GM12878 (cell line): ENCODE data around the gene CAPN10.

ENCODE experiments used
- CTCF ChIP-seq, 3 experiments: IDR thresholded peaks in 2 of 3; conservative IDR thresholded peaks in 1 of 3; 2 replicates each; pipeline ENCODE4 v1.5.1; 2011; ENCODE audit warnings: low read depth in 3 of 3, low read length in 3 of 3, mild to moderate bottlenecking in 3 of 3, control low read depth in 2 of 3, moderate library complexity in 2 of 3, inconsistent platforms in 1 of 3, mixed read lengths in 1 of 3; ENCODE audit not compliant: control insufficient read depth in 2 of 3, insufficient read depth in 1 of 3; ENCODE audit errors: extremely low read depth in 1 of 3
- EGR1 ChIP-seq, 2 experiments: IDR thresholded peaks; 1 replicate in 1 of 2; 2 replicates in 1 of 2; pipeline ENCODE4 v1.6.1; 2011 to 2012; ENCODE audit warnings: low read depth in 2 of 2, low read length in 2 of 2, borderline replicate concordance in 1 of 2, mild to moderate bottlenecking in 1 of 2, moderate library complexity in 1 of 2
- MAX ChIP-seq: IDR thresholded peaks from 2 replicates; pipeline ENCODE4 v1.6.1; 2012; ENCODE audit warnings: low read depth, low read length, improper control_type of control experiment
- POLR2A ChIP-seq: IDR thresholded peaks from 2 replicates; pipeline ENCODE4 v1.6.1; 2011; ENCODE audit warnings: low read depth, mild to moderate bottlenecking, low read length
- PRDM15 ChIP-seq: fragments of 450-650 bp; formaldehyde crosslinking; IDR thresholded peaks from 2 replicates; pipeline ENCODE4 v1.4.0; 2020; ENCODE audit warnings: mild to moderate bottlenecking, moderate library complexity
- SIN3A ChIP-seq: IDR thresholded peaks from 2 replicates; pipeline ENCODE4 v1.6.1; 2012; ENCODE audit warnings: low read depth, low read length, improper control_type of control experiment

GRCh38 chr2:240569523-240569997 is 17.0 kb upstream of the CAPN10 start:
- TF ChIP-seq CTCF (IDR thresholded peaks at IDR 0.05 in 2 of 3, conservative IDR thresholded peaks at IDR 0.05 in 1 of 3; ENCODE audit: control insufficient read depth in 2 of 3, extremely low read depth in 1 of 3, insufficient read depth in 1 of 3, low read depth in 3 of 3, low read length in 3 of 3) (no peak), EGR1 (IDR thresholded peaks at IDR 0.05; ENCODE audit: borderline replicate concordance in 1 of 2, low read depth in 2 of 2, low read length in 2 of 2) (no peak), POLR2A (no peak), SIN3A (no peak), MAX (no peak), PRDM15 (CRISPR knock-in tag) (no peak)
